EH (cell line): ENCODE results near the gene SFTPD.
"Not testable (repeated sequence)": the region's sequence is repeated elsewhere in the genome, so short reads cannot be mapped to it uniquely, and the experiment has no call there.

Experiments used
- DNase-seq: peaks from one replicate; pipeline ENCODE4 v3.0.0-alpha.2; 2015; ENCODE audit warnings: low read depth

SFTPD gene

DNA sequence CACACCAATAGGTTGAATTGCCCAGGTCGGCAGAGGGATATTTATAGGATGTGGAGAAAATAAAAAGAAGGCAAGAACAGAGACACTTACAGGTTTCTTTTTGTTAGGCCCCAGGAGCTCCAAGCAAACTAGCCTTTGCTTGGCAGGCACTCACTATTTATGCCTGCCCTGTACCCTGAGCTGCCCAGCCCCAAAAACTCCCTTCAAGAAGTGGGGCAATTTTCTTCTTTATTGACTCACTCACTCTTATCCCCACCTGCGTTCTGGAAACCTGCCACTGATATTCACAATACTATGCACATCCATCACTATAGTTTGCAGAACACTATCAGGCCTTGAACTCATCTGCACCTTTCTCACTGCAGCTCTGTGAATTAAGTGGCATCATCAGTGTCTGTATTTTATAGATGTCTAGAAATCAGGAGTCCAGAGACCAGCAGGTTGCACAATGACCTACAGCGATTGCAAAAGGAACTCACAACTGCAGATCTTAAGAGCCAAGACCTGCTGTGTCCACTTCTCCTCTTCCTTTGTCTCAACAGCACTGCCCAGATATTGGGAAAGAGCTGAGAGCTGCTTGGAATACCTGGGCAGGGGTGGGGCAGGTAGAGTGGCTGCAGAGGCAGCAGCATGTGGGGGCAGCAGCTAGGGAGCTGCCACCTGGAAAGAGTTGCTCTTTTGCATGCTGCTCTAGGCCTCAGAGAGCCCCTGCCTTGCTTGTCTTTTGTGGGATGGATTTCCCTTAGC lies at the start of gene SFTPD:
SFTPD (minus strand) TSS at position 130 of the 747 bp plus-strand sequence. CDS start 2,446 bp downstream, outside the sequence.
- no peak for DNase-seq

- no peak for DNase-seq
Observed at GRCh38 chr10:79995979-79996634, 47.2 kb upstream of the SFTPD start.

- peak; percentile 49 for DNase-seq
Observed at GRCh38 chr10:79994556-79994955, 45.7 kb upstream of the SFTPD start.

DNA sequence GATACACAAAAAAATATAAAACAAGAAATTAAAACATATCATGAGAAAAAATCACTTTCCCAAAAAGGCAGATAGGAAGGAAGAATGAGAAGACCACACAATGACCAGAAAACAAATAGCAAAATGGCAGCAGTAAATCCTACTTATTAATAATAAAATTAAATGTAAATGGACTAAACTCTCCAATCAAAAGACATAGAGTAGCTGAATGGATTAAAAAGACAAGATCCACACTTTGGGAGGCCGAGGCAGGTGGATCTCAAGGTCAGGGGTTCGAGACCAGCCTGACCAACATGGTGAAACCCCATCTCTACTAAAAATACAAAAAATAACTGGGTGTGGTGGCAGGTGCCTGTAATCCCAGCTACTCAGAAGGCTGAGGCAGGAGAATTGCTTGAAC lies 39.3 kb upstream of the SFTPD start:
- not testable (repeated sequence) for DNase-seq

GRCh38 chr10:79986661-79987060 lies 37.8 kb upstream of the SFTPD start:
- DNase-seq = not testable (repeated sequence)

GRCh38 chr10:79985481-79986072 lies 36.7 kb upstream of the SFTPD start:
- DNase-seq = peak; percentile 10

DNA sequence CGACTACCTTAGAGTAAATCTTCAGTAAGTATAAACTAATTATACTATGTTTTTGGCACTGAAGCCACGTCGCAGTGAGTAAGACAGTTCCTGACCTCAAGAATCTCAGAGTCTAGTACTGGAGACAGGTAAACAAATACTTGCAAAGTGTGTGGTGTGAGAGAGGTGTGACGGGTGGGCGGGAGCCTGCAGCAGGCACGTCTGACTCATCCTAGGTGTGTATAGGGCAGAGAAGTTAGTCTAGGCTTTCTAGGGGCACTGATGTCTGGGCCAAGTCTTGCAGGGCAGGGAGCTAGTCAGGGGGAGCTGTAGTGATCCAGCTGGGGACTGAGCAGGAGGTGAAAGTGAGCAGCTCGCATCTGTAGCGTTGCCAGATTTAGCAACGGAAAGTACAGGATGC lies 35.9 kb upstream of the SFTPD start:
- DNase-seq = no peak

GRCh38 chr10:79983286-79983909 lies 34.5 kb upstream of the SFTPD start:
- no peak for DNase-seq

DNA sequence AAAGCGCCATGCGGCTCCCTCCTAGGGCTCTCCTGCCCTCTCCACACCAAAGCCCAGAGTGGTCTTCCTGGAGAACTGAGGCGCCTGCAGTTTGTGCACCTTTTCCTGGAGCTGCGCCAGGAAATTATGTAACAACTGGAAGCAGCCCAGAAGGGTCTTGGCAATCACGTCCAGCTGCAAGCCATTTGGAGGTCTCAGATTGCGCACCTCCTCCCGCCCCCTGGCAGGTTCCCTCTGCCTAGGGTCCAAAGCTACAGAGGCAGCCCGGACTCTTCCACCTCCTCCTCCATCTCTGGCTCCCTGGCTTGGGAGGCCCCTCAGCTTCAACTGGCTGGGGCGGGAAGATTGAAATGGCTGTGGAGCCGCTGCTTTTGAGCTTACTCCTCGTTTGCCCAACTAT lies 34.0 kb upstream of the SFTPD start:
- DNase-seq = no peak

- DNase-seq = peak; percentile 3
Observed at GRCh38 chr10:79982362-79982800, 33.5 kb upstream of the SFTPD start.

DNA sequence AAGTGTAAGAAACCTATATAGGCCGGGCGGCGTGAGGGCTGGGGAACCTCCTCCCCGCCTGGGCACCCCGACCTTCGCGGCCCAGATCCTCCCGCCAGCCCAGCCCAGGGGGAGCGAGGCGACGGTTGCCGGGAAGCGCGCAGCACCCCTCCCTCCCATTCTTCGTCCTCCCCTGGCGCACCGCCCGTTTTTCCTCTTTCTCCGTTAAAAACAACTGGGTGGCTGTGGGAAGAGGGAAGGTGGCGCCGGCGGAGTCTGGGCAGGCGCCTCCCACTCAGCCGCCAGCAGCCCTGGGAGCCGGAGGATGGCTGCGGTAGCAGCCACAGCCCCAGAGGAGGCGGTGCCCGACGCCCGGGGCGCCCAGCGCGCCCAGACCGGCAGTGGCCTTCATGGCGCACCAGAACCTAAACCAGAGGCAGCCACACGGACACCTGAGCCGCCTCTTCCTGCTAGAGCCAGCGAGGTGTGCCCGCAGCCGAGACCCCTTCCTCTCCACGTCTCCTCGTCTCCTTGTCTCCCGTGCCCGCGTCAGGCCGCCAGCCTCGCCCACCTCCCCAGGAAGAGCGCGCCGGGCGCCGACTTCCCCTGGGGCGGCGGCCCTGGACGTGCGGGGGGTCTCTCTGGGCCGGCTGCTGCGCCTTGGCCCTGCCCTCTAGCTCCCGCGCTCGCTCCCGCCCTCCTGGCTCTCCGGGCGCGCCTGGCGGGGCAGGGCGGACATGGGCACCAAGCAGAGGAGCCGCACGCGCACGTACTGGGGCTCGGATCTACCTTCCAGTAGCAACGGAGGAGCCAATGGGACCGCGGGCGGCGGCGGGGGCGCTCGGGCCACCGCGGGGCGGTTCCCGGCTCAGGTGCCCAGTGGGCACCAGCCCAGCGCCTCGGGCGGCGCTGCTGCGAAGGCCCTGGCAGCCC lies 32.8 kb upstream of the SFTPD start:
- DNase-seq = peak; percentile 59

DNA sequence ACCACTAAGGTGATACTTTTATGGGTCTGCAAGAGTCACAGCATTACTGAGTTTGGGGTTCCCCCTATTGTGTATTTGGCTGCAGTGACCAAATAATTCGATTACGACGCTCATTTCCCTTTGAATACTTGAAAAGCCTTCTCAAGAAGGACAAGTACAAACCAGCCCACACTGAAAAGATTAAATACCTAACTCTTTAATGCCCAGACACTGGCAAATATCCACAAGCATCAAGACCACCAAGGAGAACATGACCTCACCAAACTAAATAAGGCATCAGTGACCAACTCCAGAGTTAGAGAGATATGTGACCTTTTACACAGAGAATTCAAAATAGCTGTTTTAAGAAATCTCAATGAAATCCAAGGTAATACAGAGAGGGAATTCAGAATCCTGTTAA lies 31.8 kb upstream of the SFTPD start:
- no peak for DNase-seq

DNA sequence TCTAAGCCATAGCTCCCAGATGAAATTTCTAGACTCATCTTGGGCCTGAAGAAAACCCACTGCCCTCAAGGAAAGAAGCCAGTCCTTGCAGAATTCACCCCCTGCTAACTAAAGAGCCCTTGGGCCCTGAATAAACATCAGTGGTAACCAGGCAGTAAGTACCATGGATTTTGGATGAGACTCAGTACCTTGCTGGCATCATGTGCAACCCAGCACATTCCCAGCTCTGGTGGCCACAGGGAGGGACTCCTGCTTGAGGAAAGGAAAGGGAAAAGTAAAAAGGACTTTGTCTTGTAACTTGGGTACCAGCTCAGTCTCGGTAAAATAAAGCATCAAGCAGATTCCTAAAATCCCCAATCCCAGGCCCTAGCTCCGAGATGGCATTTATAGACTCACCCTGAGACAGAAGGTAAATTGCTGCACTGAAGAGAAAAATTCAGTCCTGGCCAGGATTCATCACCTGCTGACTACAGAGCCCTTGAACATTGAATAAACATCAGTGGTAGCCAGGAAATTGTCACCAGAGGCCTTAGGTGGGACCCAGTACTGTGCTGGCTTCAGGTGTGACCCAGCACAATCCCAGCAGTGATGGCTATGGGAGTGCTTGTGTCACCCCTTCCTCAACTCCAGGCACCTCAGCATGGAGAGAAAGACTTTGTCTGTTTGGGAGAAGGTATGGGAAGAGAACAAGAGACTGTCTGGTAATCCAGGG lies 31.2 kb upstream of the SFTPD start:
- DNase-seq = no peak

GRCh38 chr10:79979310-79979975 lies 30.5 kb upstream of the SFTPD start:
- DNase-seq = no peak

DNA sequence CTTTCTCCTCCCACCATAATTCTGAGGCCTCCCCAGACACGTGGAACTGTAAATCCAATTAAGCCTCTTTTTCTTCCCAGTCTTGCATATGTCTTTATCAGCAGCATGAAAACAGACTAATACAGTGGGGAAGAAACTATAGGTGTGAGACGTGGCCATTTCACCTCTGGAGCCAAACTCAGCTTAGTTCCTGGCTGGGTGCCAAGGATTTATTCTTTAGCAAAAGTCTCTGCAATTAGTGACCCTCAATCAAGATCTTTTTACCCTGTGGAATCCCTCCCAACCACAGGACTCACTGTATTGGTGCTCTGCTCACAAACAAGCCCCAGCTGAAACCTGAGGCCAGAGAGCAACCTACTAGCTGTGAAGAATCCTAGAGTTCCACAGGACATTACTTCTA lies 28.1 kb upstream of the SFTPD start:
- no peak for DNase-seq

DNA sequence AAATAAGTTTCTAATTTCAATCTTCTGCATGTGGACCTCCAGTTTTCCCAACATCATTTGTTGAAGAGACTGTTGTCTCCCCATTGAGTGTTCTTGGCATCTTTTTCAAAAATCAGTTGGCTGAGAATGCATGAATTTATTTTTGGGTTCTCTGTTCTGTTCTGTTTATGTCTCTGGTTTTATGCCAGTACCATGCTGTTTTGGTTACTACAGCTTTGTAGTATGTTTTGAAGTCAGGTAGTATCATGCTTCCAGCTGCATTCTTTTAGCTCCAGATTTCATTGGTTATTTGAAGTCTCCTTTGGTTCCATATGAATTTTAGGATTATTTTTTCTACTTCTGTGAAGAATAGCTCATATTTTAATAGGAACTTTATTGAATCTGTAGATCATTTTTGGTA lies 21.2 kb upstream of the SFTPD start:
- no peak for DNase-seq

GRCh38 chr10:79947787-79948424 lies 999 bp downstream of the SFTPD start:
- DNase-seq = no peak

DNA sequence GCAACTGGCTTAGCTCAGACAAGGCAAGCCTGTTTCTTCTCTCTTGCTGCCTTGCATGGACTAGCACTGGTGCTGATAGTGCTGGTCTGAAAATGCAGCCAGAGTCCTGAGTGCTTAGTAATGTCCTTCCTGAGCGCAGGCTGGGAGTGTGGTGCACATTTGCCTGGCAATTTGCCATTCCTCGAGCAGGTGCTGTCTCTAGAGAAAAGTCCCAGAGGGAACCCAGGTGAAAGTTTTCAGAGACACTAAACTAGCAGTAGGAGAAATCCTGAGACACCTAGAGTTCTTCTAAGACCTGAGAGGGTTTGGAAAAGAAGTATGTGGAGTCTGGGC lies 1.9 kb downstream of the SFTPD start:
- DNase-seq = no peak

DNA sequence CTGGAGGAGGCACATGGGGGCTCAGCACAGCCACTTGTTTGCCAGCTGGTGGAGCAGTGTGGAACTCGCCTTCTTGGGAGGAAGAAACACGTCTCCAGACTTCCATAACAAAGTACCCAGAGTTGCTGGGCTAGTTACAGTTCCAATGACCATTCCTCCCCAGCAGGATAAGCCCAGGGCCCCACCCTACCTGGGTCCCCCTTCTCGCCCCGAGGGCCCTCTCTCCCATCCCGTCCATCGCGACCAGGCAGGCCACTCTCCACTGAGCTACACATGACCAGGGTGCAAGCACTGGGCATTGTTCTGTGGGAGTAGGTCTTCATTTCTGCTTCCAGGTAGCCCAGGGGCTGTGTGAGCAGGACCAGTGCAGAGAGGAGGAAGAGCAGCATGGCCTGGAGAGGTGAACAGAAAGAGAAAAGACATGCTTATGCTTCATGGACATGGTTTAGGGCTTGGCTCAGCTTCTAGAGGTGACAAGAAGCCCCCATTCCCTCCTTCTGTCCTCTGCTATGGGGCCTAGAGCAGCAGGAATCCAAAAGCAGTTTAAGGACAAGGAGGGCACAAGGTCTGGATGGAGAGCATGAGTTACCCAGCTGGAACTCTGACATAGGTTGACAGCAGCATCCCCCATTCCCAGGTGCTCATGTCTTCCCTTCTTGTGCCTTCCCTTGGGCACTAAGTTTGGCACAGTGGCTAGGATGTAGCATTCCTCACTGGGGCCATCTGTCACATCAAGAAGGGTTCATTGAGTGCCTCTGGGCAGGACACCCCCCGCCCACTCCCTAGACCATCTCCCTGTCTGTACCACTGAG lies 2.4 kb downstream of the SFTPD start:
- no peak for DNase-seq
